Caki2 (cell line): Measurements from ENCODE around the gene PVR. TPM values are rescaled to one million over a fixed set of nuclear protein-coding genes. Genes with fewer than 3 reads are reported as not detected.
"Not testable (repeated sequence)": the region's sequence is repeated elsewhere in the genome, so short reads cannot be mapped to it uniquely, and the experiment has no call there.

Experiments used
- DNase-seq: peaks from one replicate; pipeline ENCODE4 v3.0.0-alpha.2; 2015; ENCODE audit warnings: low read depth
- in situ Hi-C: cut with HindIII; loops from 2 replicates; pipeline ENCODE4 v1.10.0; 2016; ENCODE audit warnings: low sequenced_read_pairs, low pct_unique_long_range_greater_than_20kb, mixed read lengths
- total RNA-seq: library from RNA; depleted of rRNA; stranded (reverse); fragments of >200 nt; shearing (Covaris generic); gene quantifications from 2 replicates; pipeline ENCODE4 v1.2.3, GENCODE V29; 2014; ENCODE audit warnings: low replicate concordance

Gene PVR
- total RNA-seq, 1 experiment from 2014 or later, result 93.9 TPM

DNA sequence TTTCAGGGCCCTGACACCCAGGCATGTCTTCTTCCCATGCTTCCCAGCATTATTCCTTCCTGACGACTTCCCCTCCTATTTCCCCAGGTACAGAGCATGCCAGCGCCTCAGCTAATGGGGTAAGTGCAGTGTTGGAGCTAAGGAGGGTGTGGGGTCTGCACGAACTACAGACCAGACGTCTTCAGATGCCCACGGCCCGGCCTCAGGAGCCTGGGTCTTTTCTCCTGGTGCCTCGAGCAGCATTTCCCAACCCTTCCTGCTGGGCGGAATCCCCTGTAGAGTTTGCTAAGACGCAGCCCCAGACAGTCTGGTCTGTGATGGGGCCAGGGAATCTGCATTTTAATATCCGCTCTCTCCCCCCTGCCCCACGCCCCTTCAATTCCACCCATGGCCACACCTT is 17.5 kb downstream of the PVR start:
- in situ Hi-C loops, result no loop called here
- no peak for DNase-seq

DNA sequence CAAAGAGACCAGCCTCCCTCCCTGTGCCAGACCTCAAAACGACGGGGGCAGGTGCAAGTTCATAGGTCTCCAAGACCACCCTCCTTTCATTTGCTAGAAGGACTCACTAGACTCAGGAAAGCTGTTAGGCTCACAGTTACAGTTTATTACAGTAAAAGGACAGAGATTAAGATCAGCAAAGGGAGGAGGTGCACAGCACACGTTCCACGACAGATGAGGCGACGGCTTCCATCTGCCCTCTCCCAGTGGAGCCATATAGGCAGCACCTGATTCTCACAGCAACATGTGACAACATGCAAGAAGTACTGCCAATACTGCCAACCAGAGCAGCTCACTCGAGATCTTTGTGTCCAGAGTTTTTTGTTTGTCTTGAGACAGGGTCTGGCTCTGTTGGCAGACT is 18.2 kb downstream of the PVR start:
- DNase-seq, result no peak
- in situ Hi-C loops, result no loop called here

DNA sequence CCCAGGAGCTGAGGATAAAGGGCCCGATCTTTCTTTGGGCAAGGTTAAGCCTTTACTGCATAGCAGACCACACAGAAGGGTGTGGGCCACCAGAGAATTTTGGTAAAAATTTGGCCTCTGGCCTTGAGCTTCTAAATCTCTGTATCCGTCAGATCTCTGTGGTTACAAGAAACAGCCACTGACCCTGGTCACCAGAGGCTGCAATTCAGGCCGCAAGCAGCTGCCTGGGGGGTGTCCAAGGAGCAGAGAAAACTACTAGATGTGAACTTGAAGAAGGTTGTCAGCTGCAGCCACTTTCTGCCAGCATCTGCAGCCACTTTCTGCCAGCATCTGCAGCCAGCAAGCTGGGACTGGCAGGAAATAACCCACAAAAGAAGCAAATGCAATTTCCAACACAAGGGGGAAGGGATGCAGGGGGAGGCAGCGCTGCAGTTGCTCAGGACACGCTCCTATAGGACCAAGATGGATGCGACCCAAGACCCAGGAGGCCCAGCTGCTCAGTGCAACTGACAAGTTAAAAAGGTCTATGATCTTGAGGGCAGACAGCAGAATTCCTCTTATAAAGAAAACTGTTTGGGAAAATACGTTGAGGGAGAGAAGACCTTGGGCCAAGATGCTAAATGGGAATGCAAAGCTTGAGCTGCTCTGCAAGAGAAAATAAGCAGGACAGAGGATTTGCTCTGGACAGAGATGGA is 19.1 kb downstream of the PVR start:
- DNase-seq, result no peak
- in situ Hi-C loops, result no loop called here

DNA sequence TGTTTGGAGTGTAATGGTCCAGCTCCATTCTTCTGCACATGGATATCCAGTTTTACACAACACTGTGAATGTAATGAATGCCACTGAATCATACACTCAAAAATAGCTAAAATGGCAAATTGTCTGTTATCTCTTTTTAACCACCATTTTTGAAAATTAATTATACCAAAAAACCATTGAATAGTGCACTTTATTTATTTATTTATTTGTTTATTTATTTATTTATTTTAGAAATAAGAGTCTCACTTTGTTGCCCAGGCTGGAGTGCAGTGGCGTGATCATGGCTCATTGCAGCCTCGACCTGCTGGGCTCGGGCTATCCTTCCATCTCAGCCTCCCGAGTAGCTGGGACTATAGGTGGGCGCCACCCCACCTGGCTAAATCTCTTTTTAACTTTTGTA is 20.3 kb downstream of the PVR start:
- in situ Hi-C loops, result no loop called here
- DNase-seq, result no peak

DNA sequence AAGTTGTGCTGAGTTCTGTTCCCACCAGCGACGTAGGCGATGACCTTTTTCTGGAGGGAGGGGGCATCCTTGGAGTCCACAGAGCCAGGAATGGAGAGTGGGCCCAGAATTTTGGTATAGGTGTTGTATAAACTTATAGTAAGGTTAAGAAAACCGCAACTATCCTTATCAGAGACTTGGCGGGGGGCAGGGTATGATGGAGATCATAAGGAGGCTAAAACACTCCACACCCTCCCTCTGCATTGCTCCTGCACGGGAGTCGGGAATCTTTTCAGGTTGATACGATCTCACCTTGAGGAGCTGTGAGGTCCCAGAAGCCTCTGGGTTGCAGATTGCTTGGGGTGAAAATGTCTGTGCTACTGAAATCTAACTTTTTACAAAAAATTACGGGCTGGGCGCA is 21.3 kb downstream of the PVR start:
- no peak for DNase-seq
- in situ Hi-C loops, result no loop called here

DNA sequence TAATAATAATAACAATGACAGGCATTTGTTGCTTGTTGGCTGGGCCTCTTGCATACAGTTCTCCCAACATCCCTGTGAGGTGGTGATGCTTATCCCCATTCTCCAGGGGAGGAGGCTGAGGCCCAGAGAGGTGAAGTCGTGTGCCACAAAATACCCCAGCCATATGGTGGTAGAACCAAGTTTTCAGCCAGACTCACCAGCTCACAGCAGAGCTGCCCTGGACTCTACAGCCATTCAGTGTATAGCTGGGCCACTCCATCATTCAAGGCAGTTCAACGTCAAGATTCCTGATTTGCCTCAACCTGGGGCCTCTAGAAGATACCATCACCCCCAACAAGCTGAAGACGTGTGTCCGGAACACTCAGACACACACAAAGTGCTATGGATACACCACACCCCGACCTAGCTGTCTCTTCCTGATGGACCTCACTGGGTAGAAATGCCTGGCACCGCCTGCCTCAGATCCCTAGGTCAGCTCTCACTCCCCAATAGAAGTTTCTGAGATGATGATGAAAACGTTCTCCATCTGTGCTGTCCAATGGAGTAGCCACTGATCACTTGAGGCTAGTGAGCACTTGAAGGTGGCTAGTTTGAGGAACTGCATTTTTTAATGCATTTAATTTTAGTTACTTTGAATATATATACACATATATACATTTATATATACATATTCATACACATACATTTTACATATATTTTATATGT is 23.3 kb downstream of the PVR start:
- no peak for DNase-seq
- in situ Hi-C loops, result no loop called here

DNA sequence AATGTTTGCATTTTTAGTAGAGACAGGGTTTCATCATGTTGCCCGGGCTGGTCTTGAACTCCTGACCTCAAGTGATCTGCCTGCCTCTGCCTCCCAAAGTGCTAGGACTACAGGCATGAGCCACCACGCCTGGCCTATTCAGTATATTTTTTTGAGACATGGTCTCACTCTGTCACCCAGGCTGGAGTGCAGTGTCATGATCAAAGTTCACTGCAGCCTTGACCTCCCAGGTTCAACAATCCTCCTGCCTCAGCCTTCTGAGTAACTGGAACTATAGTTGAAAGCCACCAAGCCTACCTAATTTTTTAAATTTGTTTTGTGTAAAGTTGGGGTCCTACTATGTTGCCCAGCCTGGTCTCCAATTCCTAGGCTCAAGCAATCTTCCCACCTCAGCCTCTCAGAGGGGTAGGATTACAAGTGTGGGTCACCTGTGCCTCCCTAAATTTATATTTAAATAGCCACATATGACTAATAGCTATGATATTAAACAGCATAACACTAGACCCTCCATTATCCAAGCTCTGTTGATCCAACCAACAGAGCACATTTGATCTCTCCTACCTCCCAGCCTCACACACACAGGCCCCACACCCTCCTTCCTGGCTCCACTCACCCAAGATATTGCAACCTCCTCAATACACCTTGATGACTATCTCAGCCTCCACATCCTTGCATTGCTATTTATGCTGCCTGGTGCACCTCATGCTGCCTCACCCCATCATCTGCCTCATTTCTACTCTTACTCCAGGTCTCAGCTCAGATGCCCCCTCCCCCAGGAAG is 25.5 kb downstream of the PVR start:
- in situ Hi-C loops, result no loop called here
- DNase-seq, result no peak

DNA sequence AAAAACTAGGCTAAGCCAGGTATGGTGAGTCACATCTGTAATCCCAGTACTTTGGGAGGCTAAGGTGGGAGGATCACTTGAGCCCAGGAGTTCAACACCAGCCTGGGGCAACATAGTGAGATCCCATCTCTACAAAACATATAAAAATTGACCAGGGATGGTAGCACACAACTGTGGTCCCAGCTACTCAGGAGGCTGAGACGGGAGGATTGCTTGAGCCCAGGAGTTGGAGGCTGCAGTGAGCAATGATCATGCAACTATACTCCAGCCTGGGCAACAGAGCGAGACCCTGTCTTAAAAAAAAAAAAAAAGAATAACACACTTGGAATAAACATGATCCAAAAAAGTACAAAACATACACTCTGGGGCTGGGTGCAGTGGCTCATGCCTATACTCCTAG is 26.3 kb downstream of the PVR start:
- in situ Hi-C loops, result not testable (repeated sequence)

DNA sequence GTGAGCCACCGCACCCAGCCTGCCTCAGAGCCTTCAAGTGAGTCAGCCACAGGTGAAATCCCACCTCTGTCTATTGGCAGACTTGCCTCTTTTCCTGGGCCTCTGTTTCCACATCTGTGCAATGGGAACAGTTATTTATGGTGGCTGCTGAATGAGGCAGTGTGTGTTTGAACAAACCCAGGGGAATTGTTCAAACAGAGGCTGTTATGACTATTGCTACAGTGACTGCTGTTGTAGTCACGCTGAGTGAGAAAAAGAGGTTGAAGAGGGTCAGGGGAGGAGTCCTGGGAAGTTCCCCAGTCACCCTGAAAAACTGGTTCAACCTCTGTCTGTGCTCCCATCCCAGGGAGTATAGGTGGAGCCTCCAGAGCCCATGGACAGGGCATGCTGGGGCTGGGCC is 27.7 kb downstream of the PVR start, which contains the start of gene CEACAM19:
Gene CEACAM19, plus strand, starts transcription at position 83 of the 400 bp plus-strand sequence. CDS start 450 bp downstream, outside the sequence.
- in situ Hi-C loops, result no loop called here
- DNase-seq, result no peak

More for the DNA sequence above, 26.3 kb downstream of the PVR start:
- DNase-seq, result not testable (repeated sequence)

DNA sequence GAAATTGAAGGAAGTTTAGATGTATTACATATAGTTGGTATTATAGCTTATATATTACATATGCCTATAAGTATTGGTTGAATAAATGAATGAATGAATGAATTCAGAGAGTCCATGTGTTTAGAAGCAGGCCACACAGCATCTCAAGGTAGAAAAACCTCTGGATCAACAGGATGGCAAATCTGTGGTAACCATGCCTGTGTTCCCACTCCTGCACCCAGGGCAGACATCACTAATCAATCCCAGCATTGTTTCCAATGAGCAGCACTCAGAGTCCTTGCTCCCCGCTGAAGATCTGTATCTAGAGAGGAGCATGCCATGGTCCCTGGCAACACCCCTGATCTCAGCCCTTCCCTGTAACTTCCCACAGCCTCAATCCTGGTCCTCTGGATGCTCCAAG is 28.5 kb downstream of the PVR start:
- DNase-seq, result no peak
- in situ Hi-C loops, result no loop called here

DNA sequence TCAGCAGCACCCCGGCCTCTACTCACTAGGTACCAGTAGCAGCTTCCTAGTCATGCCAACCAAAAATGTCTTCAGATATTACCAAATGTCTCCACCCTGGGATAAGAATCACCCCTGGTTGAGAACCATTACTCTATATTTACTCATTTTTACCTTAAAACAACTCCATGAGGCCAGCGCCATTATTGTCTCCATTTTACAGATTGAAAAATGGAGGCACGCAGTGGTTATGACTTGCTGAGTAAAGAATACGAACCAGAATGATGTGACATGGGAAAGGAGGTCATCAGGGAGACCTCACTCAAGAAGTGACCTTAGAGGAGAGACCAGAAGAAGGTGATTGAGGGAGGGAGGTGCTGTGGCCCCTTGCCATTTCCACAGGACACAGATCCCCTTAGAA is 29.8 kb downstream of the PVR start:
- in situ Hi-C loops, result no loop called here
- no peak for DNase-seq

DNA sequence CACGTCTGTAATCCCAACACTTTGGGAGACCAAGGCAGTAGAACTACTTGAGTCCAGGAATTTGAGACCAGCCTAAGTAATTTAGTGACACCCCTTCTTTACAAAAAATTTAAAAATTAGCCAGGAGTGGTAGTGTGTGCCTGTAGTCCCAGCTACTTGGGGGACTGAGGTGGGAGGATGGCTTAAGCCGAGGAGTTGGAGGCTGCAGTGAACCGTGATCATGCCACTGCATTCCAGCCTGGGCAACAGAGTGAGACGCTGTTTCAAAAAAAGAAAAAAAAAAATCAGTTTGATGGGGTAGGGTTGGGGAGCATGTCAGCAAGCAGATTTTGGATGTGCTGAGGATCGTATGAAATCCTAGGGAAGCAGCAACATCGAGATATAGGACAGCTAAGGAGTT is 31.8 kb downstream of the PVR start:
- no peak for DNase-seq
- in situ Hi-C loops, result no loop called here

DNA sequence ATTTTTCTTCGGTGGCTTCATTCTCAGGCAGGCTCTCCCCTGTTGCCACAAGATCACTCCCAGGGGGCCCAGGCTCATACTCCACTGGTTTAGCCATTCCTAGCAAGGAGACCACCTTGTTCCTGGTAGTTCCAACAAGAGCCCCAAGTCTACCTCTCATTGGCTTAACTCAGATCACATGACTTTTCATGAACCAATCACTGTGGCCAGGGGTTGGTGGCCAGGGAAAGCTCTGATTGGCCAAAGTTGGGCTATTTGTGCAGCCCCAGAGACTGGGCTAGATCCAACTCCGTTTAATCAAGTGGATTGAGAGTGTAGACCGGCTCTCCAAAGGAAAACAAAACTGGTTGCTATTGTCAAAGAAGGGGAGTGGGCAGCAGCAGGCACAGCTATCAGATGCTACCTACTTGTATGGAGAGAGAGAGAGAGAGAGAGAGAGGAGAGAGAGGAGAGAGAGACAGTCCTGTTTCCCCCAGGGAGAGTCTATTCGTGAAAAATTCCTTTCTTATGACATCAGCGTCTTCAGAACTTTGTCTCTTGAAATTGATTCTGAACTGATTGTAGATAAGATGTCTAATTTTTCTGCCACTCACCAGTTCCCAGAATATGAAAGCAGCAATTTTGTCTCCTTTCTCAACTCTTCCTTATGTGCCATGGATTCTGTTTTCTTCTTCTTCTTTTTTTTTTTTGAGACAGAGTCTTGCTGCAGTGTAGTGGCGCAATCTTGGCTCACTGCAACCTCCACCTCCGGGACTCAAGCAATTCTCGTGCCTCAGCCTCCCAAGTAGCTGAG is 33.5 kb downstream of the PVR start:
- DNase-seq, result peak; percentile 79
- in situ Hi-C loops, result no loop called here

DNA sequence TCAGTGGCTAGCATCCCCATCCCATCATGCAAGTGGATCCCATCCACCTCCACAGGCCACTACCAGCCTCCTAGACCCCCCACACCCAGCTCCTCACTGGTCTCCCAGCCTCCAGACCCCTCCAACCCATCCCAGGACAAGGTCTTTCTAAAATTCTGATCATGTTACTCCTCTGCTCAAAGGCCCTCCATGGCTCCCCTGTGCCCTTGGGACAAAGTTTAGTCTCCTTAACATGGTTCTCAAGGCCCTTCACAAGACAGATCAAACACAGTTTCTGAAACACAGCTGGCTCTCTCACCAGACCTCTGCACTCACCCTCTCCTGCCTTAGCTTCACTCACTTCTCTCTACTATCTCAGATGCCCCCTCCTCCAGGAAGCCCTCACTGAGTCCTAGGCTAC is 36.8 kb downstream of the PVR start:
- in situ Hi-C loops, result no loop called here

DNA sequence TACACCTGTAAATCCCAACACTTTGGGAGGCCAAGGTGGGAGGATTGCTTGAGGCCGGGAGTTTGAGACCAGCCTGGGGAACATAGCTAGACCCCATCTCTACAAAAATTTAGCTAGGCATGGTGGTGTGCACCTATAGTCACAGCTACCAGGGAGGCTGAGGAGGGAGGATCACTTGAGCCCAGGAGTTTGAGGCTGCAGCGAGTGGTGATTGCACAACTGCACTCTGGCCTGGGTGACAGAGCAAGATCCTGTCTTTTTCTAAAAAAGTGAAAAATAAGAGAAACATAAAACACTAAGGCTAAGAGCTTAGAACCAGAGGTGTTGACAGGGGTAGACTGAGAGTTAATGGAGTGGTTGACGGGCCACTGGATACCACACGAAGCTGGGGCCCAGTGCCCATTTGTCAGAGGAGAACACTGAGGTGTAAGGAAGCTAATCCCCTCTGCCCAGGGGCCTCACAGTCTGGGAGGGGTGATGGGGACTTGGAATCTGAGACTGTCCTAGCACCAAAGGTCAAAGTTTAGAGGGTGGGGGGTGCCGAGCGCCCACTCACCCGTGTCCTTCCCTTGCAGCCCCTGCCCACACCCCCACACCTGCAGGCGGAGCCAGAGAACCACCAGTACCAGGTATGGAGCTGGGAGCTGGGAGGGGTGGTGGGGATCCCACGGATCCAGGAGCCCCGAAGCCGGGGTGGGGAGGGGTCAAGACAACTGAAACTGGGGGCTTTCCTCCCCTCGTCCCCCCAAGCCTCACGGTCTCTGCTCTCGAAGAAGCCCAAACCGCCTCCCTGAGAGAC is 38.5 kb downstream of the PVR start:
- no peak for DNase-seq
- in situ Hi-C loops, result no loop called here

More for the DNA sequence above, 36.8 kb downstream of the PVR start:
- no peak for DNase-seq

DNA sequence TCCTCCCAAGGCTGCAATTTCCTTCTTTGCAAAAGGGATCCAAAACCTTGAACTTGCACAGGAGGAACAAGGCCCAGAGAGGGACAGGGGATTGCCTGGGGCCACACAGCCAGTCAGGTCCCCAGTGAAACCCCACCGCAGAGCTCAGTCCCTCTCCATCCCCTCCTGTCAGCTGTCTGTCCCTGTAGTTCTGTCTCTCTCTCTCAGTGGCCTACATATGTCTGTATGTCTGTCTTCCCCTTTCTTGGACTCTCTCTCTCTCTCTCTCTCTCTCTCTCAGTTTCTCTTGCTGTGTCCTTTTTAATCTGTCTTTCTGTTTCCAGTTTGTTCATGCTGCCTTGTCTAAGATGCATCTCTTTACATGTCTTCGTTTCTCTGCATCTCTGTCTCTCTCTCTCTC is 39.1 kb downstream of the PVR start:
- no peak for DNase-seq
- in situ Hi-C loops, result no loop called here

DNA sequence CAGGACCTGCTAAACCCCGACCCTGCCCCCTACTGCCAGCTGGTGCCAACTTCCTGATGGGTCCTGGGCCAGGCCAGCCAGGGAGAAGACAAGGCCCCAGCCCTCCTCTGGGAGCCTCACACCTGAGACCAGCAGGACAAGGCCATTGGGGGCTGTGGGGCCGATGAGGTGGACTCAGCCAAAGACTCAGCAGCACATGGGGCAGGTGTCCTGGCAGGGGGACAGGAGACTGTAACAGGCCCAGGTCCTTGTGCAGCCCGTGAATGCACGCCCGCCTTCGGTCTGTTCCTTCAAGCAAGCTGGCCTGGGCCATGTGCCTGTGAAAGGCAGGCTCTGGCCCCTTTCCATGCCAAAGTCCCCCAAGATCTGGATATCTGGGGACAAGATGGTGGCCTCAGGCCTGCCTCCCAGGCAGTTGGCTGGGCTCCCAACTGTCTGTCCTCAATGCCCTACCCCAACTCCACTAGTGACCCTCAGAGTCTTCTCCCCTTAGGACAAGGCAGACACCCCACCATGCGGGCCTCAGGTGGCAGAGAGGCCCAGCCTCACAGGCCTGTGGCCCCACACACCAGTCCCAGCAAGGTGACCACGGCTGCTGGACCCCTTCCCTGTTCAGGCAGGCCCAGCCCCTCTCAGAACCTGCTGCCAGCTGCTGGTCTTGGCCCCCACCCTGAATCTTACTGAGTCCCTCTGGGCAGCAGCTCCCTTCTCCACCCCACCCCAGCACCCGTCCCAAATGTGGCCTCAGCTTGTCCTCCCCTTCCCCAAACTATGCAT is 39.9 kb downstream of the PVR start:
- no peak for DNase-seq
- in situ Hi-C loops, result no loop called here
